Skeletal muscle cell (primary cell): Measurements from ENCODE around the gene GCFC2.

Experiments
- DNase-seq: peaks from one replicate; pipeline ENCODE4 v3.0.0-alpha.2; 2010; ENCODE audit warnings: low read depth
- H3K4me3 ChIP-seq: 2 replicates; pipeline ENCODE4 v1.5.1; 2011; ENCODE audit warnings: low read depth, mild to moderate bottlenecking, control low read depth, low read length, moderate library complexity

GCFC2 gene

GRCh38 chr2:75634945-75635344 is 75.8 kb downstream of the GCFC2 start:
- DNase-seq: no peak
- no peak overlapping the region for H3K4me3 ChIP-seq

- DNase-seq: no peak
- no peak overlapping the region for H3K4me3 ChIP-seq
These were observed 77.1 kb downstream of the GCFC2 start for GRCh38 chr2:75633620-75634019.

GRCh38 chr2:75632813-75633212 is 77.9 kb downstream of the GCFC2 start:
- no peak overlapping the region for H3K4me3 ChIP-seq
- no peak for DNase-seq

GRCh38 chr2:75632091-75632701 is 78.5 kb downstream of the GCFC2 start:
- H3K4me3 ChIP-seq: no peak overlapping the region
- DNase-seq: no peak

- no peak for DNase-seq
- H3K4me3 ChIP-seq: no peak overlapping the region
These were observed 82.7 kb downstream of the GCFC2 start for GRCh38 chr2:75627902-75628504.

GRCh38 chr2:75622929-75623328 is 87.8 kb downstream of the GCFC2 start:
- no peak for DNase-seq
- no peak overlapping the region for H3K4me3 ChIP-seq

- no peak for DNase-seq
- H3K4me3 ChIP-seq: no peak overlapping the region
These were observed 88.2 kb downstream of the GCFC2 start for GRCh38 chr2:75622500-75622899.

- DNase-seq: no peak
- H3K4me3 ChIP-seq: no peak overlapping the region
These were observed 89.5 kb downstream of the GCFC2 start for GRCh38 chr2:75621228-75621627.

GRCh38 chr2:75619956-75620740 is 90.6 kb downstream of the GCFC2 start:
- H3K4me3 ChIP-seq: no peak overlapping the region
- no peak for DNase-seq

GRCh38 chr2:75616933-75617332 is 93.8 kb downstream of the GCFC2 start:
- no peak overlapping the region for H3K4me3 ChIP-seq
- no peak for DNase-seq

GRCh38 chr2:75616406-75616805 is 94.3 kb downstream of the GCFC2 start:
- no peak overlapping the region for H3K4me3 ChIP-seq
- no peak for DNase-seq

GRCh38 chr2:75614162-75614651 is 96.5 kb downstream of the GCFC2 start:
- no peak overlapping the region for H3K4me3 ChIP-seq
- no peak for DNase-seq

- no peak overlapping the region for H3K4me3 ChIP-seq
- DNase-seq: no peak
These were observed 97.9 kb downstream of the GCFC2 start for GRCh38 chr2:75612862-75613243.
